Measurements from ENCODE around the gene SLC36A4. TPM values are rescaled to one million over a fixed set of nuclear protein-coding genes. Genes with fewer than 3 reads are reported as not detected.

Gene SLC36A4
- total RNA-seq, 3 donors from 2014 or later, result 8.3 to 20.1 (median 14.2) TPM

DNA sequence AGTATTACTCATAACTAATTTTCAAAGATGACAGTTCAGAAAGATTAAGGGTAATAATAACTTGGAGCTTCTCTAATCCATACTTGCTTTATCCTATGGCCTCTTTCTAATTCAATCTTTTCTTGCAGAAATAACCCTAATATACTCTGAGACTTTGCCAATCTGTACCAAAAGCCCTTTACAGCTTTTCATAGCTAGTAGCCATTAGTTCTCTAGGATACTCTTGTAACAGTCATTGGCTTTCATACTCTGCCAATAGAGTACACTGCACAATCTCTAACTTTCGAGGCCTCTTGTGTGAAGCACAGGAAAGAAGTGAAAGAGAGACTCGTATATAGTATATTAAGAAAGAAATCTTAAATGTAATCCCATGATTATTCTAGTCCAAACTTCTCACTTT lies 38.1 kb downstream of the SLC36A4 start:
- DNase-seq (no peak), ATAC-seq (no peak)
- Histone ChIP-seq H3K9me3 (no peaks in the 10 kb centered on the region), H3K4me1 (ENCODE audit: low read depth) (no peaks in the 10 kb centered on the region), H3K4me3 (no peak overlapping the region), H3K36me3 (ENCODE audit: low read depth) (no peaks in the 10 kb centered on the region)
- no peak for TF ChIP-seq CTCF (IDR thresholded peaks at IDR 0.05)
- intact Hi-C loops (cut with DNase I, micrococcal nuclease), result no loop called here

- no peak for TF ChIP-seq CTCF (IDR thresholded peaks at IDR 0.05)
- no peak for DNase-seq
- no peak for ATAC-seq
- no peak overlapping the region for H3K4me3 ChIP-seq
- no peaks in the 10 kb centered on the region for H3K4me1 ChIP-seq (ENCODE audit: low read depth)
- intact Hi-C loops (cut with DNase I, micrococcal nuclease), result no loop called here
- no peaks in the 10 kb centered on the region for H3K36me3 ChIP-seq (ENCODE audit: low read depth)
- H3K9me3 ChIP-seq, result no peaks in the 10 kb centered on the region
Observed at GRCh38 chr11:93155738-93156137, 42.1 kb downstream of the SLC36A4 start.

DNA sequence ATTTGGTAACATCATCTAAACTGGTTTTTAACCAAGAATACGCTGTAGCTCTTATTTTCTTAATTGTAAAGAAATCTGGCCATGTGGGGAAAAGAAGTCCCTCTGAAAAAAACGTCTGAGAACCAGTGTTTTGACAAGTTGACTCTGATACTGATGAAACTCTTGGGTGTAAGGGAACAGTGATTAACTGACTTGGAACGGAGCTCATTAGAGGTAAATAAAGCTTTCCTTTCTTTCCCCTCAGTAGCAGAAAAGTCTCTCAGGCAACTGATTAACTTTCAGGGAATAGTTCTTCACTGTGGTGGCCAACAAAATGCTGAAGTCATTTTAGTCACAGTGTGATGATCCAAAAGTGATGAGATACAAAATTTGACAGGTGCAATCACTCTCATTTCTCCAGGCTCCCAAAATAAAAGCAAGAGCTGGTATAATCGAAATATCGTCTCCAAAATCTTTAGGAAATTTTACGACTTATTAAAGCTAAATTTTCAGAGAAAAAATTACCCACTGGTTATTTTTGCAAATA lies 52.3 kb downstream of the SLC36A4 start:
- Histone ChIP-seq H3K9me3 (no peaks in the 10 kb centered on the region), H3K4me3 (no peak overlapping the region), H3K36me3 (ENCODE audit: low read depth) (no peaks in the 10 kb centered on the region), H3K4me1 (ENCODE audit: low read depth) (no peaks in the 10 kb centered on the region)
- intact Hi-C loops (cut with DNase I, micrococcal nuclease), result no loop called here
- TF ChIP-seq CTCF (IDR thresholded peaks at IDR 0.05), result no peak
- ATAC-seq, result no peak
- DNase-seq, result no peak

DNA sequence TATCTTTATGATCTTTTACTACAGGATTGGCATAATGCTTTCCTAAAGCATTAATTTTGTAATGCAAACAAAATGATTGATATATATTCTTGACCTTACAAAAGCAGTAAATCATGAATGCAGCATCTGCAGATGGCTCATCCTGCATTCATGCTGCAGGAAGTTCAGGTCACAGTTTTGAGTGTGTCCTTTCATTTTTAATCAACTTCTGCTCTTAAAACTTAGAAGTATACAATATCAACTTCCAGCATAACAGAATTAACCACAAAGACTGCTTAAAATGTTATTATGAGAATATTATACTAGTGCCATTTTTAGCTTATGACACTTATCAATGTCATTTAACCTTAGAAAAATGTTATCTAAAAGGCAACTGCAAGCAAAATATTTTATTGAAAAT lies 54.0 kb downstream of the SLC36A4 start:
- no peak overlapping the region for H3K4me3 ChIP-seq
- DNase-seq (no peak), ATAC-seq (no peak)
- H3K9me3 ChIP-seq, result no peaks in the 10 kb centered on the region
- TF ChIP-seq CTCF (IDR thresholded peaks at IDR 0.05), result no peak
- intact Hi-C loops (cut with DNase I, micrococcal nuclease), result no loop called here
- no peaks in the 10 kb centered on the region for H3K36me3 ChIP-seq (ENCODE audit: low read depth)
- H3K4me1 ChIP-seq (ENCODE audit: low read depth), result no peaks in the 10 kb centered on the region

DNA sequence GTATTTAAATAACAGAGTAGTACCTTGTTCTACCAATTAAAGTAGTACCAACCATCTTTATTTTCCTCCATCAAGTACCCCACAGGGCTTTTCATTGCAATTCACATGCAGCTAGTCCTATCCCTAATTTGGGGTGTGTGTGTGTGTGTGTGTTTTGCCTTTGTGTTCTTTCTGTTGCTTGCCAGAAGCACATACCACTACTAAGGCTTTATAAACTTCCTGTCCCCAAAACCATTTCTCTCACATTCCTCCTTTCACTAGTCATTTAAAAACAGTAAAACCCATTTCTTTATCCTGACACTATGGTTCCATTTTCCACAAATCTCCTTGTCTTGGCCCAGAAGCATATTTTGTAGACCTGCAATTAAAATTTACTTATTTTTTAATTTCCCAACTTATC lies 54.6 kb downstream of the SLC36A4 start:
- intact Hi-C loops (cut with DNase I, micrococcal nuclease), result no loop called here
- TF ChIP-seq CTCF (IDR thresholded peaks at IDR 0.05), result no peak
- H3K4me1 ChIP-seq (ENCODE audit: low read depth), result no peaks in the 10 kb centered on the region
- no peak overlapping the region for H3K4me3 ChIP-seq
- H3K36me3 ChIP-seq (ENCODE audit: low read depth), result no peaks in the 10 kb centered on the region
- DNase-seq (no peak), ATAC-seq (no peak)
- H3K9me3 ChIP-seq, result no peaks in the 10 kb centered on the region

DNA sequence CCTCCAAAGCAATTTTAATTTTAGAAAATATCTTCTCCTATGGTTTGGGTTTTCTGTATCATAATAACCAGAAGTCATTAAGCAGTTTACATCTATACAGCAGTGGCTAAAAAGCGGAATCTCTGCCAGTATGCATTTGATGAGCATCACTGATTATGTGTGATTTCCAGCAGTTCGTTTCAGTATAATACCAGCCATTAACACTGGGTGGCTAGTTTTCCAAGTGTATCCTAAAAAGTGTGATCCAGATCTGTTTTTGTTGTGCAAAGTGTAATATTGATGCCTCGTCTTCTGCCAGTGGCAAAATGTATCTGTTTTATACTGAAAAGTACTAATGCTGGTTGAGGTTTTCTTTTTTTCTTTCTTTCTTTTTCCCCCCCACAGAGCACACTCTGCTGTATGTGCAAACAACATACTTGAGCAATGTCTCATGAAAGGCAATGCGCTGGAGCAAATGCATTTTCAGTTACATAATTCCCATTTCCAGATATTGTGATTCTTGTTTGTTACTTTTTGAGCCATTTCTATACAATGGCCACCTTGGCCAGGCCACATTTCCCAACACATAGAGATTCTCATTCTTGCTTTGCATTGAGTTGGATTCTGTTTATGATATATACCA lies 64.2 kb downstream of the SLC36A4 start:
- no peak for TF ChIP-seq CTCF (IDR thresholded peaks at IDR 0.05)
- ATAC-seq, result no peak
- intact Hi-C loops (cut with DNase I, micrococcal nuclease), result no loop called here
- H3K4me1 ChIP-seq (ENCODE audit: low read depth), result no peaks in the 10 kb centered on the region
- H3K4me3 ChIP-seq, result no peak overlapping the region
- no peaks in the 10 kb centered on the region for H3K36me3 ChIP-seq (ENCODE audit: low read depth)
- no peak for DNase-seq
- H3K9me3 ChIP-seq, result no peaks in the 10 kb centered on the region

Data from mucosa of descending colon (tissue), 3 donors.